ENCODE data around the gene RNF208.

Gene RNF208

DNA sequence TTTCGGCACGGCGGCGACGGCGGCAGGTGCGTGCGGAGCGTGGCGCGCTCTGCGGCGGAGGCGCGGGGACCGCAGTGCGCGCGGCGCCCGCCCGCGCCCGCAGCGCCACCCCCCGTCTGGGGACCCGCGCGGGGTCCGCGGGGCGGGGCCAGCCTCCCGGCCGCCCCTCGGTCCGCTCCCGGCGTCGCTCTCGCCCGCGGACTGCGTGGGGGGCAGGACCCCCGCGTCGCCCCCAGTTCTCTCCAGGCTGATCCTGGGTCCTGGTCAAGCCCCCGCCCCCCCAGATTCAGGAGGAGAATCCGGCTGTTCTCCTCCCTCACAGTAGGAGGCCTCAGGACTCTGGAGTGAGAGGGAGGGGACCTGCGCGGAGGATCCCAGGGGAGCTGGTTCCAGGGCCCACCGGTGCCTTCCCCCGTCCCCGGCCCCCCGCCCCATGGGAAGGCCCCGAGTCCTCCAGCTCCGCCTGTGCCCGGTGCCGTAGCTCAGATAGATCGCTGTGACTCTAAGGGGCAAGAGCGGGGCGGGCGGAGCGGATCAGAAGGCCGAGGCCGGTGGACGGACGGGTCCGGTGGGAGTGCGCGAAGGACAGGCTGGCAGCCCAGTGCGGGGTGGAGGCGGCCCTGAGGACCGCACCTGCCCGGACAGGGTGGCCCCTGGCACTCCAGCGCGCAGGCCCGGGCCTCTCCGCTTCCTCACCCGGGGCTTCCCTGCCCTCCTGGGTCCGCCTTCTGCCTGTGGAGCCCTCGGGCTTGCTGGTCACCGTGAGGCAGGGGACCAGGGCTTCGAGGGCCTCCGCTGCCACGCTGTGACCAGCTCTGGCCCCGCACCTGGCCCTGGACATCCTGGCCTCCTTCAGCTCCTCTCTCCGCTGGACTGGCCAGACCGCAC, at the start of gene RNF208:
RNF208 (minus strand) TSS at position 51 of the 888 bp plus-strand sequence. CDS start 1,028 bp downstream, outside the sequence.
- DNase-seq, result peak; percentile 34

GRCh38 chr9:137271696-137272076, 49.6 kb upstream of the RNF208 start:
- DNase-seq, result no peak

DNA sequence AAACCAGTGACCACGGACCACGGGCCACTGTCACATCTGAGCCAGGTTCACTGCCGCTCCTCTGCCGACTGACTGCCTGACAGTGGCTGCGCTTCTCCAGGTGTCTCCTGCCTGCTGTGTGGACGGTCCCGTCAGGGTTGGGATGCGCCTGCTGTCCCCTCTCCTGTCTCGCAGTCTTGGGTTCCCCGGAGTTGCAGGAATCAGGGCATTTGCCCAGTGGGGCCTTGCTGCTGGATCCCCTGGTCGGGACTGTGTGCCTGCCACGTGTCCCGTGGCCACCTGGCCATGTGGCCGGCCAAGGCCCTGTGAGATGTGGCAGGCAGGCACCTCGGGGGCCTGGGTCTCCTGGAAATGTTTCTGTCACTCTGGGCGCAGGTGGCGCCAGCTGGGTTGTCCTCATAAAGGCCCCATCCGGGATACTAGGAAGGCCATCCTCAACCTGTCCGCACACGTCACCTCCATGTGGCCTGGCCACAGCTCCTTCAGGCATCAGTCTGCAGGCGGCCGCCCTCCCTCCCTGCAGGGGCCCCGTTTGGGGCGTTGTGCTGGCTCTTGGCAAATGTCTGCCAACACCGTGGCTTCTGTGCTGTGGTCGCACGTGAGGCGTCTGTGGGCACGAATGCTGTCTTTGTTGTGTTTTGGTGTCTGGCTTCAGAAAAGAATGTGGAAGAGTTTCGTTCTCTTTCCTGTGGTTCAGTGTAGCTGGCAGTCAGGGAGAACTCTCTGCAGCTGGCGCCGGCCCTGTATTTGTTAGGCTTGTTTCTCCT, 49.1 kb upstream of the RNF208 start:
- no peak for DNase-seq

- peak; percentile 48 for DNase-seq
These were observed 47.3 kb upstream of the RNF208 start for GRCh38 chr9:137269231-137269772.

DNA sequence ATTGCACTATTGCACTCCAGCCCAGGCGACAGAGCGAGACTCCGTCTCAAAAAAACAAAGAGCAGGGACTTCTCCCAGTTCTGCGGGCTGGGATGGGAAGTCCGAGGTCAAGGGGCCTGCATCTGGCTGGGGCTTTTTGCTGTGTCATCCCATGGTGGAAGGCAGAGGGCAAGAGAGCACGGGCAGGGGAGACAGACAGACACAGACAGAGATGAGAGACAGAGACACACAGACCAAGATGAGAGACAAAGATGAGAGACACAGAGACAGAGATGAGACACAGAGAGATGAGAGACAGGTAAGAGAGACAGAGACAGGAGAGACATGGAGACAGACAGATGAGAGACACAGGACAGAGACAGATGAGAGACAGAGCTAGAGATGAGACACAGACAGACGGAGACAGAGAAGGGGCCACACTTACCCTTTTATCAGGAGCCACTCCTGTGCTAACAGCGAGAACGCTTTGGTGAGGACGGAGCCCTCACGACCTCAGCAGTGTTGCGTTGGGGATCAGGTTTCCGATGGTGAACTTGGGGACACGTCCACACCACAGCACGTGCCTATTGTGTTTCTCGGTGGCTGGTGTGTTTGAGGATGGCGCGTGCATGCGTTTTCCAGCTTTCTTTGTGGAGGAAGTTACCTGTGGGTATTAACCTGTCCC, 46.6 kb upstream of the RNF208 start:
- DNase-seq, result no peak

- no peak for DNase-seq
These were observed 45.9 kb upstream of the RNF208 start for GRCh38 chr9:137267933-137268355.

DNA sequence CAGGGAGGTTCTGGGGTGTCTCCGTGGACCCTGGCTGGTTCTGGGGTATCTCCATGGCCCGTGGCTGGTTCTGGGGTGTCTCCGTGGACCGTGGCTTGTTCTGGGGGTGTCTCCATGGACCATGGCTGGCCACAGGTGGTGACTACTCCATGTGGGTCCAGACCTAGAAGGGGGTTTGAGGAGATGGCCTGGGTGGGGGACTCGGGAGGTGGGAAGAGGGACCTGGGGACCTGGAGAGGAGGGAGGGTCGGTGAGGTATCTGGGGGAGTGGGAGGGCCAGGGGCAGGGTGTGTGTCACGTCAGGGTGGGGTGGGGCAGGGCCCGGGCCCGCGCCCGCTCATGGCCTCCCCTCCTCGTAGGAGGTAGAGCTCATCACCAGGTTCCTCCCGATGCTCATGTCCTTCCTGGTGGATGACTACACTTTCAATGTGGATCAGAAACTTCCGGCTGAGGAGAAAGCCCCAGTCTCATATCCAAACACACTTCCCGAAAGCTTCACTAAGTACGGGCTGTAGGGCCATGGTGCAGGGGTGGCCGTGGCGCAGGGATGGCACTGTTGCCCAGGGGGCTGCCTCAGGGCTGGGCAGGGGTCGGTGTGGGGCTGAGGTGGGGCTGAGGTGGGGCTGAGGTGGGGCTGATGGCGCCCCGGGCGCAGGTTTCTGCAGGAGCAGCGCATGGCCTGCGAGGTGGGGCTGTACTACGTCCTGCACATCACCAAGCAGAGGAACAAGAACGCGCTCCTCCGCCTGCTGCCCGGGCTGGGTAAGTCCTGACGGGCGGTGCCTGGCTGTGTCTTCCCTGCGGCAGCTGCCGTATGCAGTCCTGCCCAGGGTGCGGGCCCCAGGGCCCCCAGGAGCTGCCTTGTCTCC, 44.8 kb upstream of the RNF208 start:
- no peak for DNase-seq

DNA sequence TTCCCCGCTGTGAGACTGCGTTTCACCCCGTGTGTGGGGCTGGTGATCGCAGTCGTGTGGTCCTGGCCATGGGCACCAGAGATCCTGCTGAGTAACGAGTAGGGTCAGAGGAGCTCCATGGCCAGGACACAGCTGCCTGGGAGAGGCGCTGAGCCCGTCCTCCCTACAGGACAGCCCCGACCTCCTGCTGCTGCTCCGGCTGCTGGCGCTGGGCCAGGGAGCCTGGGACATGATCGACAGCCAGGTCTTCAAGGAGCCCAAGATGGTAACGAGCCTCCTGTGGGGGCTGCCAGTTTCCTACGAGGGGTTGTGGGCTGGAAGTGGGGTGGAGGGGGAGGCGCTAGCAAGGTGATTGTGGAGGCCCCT, 44.1 kb upstream of the RNF208 start:
- DNase-seq, result no peak

DNA sequence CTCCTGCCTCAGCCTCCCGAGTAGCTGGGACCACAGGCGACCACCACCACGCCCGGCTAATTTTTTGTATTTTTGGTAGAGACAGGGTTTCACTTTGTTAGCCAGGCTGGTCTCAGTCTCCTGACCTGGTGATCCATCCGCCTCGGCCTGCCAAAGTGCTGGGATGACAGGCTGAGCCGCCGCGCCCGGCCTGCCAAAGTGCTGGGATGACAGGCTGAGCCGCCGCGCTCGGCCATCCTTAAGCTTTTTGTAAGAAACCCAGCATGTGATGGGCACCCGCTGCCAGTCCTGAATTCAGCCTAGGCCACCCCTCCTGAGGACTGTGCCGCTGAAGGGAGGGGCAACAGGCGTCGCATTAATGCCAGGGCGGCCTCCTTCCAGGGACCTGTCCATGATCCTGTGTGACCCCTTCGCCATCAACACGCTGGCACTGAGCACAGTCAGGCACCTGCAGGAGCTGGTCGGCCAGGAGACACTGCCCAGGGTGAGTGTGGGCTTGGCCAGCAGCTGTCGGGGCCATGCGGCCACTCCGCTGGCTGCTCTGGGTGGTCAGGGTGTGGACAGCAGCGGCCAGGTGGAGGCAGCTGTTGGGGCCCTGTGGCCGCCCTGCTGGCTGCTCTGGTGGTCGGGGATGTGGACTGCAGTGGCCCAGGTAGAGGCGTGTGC, 43.6 kb upstream of the RNF208 start:
- DNase-seq, result no peak

DNA sequence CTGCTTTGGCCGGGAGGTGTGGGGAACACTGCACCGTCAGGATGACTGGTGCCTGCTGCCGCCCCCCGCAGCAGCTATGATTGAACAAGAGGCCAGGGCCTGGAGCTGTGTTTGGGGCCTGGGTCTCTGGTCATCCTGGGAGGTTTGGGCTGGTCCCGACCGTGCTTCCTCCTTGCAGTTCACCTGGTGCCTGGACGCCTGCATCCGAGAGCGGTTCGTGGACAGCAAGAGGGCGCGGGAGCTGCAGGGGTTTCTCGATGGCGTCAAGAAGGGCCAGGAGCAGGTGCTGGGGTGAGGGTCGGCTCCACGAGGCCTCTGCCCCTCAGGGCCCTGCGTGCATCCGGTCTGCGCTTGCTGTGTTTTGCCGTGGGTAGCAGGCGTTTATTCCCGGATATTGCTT, 42.0 kb upstream of the RNF208 start:
- DNase-seq, result no peak

- no peak for DNase-seq
These were observed 41.5 kb upstream of the RNF208 start for GRCh38 chr9:137263506-137263905.

- DNase-seq, result no peak
These were observed 40.9 kb upstream of the RNF208 start for GRCh38 chr9:137262909-137263285.

DNA sequence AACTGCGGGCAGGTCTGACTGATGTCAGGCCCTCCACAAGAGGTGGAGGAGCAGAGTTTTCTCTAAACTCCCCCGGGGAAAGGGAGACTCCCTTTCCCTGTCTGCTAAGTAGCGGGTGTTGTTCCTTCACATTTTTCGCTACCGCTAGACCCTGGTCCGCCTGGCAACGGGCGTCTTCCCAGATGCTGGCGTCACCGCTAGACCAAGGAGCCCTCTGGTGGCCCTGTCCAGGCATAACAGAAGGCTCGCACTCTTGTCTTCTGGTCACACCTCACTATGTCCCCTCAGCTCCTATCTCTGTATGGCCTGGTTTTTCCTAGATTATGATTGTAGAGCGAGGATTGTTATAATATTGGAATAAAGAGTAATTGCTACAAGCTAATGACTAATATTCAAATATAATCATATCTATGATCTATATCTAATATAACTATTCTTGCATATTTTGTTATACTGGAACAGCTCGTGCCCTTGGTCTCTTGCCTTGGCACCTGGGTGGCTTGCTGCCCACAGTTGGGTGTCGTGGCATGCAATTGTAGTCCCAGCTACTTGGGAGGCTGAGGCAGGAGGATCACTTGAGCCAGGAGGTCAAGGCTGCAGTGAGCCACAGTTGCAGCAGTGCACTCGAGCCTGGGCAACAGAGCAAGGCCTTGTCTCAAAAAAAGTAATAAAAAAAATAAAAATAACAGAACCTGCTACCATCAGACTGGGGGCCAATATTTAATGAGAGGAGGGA, 40.3 kb upstream of the RNF208 start:
- peak; percentile 41 for DNase-seq

DNA sequence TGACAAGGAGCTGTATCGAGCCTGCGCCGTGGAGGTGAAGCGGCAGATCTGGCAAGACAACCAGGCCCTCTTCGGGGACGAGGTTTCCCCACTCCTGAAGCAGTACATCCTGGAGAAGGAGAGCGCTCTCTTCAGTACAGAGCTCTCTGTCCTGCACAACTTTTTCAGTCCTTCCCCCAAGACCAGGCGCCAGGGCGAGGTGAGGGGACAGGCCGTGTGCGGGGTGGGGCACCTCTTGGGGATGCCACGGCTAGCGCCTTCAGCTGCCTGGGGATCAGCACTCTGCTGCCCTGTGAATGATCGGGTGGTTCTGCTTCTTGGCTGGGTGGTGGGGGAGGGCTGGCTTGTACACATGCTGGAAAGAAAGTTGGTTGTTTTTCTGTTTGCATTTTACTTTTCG, 34.8 kb upstream of the RNF208 start:
- no peak for DNase-seq

DNA sequence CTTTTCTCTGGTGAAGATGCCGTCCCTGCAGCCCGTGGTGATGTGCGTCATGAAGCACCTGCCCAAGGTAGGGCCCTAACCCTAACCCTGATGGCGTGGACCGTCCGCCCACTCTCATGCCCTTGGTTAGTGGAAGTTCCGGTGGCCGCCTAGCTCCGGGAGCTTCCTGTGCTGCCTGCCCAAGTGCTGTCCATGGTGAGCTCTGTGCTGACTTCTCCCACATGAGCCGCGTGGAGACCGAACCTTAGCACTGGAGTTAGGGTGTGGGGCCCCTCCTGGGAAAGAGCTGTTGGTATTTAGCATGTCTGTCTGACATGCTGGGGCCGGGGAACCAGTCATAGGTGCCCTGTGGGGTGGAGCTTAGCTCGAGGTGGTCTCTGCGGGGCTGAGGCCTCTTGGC, 34.3 kb upstream of the RNF208 start:
- DNase-seq, result no peak

GRCh38 chr9:137255448-137256114, 33.5 kb upstream of the RNF208 start:
- peak; percentile 51 for DNase-seq

- DNase-seq, result peak; percentile 86
These were observed 32.8 kb upstream of the RNF208 start, which contains the start of gene NELFB for GRCh38 chr9:137254624-137255447. Gene NELFB (plus strand): TSS chr9:137255327.

DNA sequence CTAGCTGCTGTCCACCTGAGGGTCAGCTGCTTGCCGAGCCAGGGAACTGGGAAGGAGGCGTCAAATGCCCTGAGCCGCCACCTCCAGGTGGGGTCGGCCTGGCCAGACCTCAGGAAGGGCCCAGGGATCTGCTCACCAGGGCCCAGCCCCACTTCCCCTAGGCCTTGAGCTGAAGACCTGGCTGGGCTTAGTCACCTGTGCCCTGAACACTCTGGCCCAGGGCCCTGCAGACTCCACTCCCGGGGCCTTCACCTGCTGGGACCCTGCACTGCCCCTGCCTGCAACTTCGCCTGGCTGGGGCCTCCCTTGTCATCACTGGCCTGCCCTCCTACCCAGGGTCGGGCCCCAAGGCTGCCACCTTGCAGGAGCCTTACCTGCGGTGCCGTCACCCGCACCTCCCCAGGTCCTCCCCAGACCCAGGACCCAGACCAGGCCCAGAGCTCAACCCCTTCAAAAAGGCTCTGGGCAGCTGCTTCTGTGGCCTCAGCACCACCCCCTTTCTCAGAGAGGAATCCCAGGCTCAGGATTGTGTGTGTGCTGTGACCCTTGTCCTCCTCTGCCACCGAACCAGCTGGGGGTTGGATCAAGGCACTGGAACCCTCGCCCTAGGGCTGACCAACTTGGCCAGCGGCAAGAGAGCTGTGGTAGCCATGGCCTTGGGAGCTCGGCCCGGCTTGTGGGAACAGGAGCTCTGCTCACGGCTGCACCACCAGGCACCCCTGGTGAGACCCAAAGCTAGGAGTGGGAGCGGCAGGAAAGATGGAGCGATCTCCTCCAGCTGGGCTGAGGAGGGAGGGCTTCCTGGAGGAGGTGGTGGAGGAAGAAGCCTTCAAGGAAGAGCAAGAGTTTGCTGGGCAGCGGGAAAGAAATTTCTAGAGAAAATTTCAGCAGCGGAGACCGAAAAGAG, 31.9 kb upstream of the RNF208 start:
- no peak for DNase-seq
